ENCODE results near the gene MBLAC1. TPM values are rescaled to one million over a fixed set of nuclear protein-coding genes. Genes with fewer than 3 reads are reported as not detected.

MBLAC1 gene
- total RNA-seq, 1 donor from 2014 or later, result 2.6 TPM

Small RNAs within 50 kb of the gene (microRNA-seq; reads per million reads assigned to microRNA genes)
- gene MIR106B, result 1,113 reads per million, percentile 84 among the genes with 10 or more reads in this experiment
- gene MIR25, result 286 reads per million, percentile 68 among the genes with 10 or more reads in this experiment
- gene MIR4658, result not detected
- 1,762 reads per million, percentile 87 among the genes with 10 or more reads in this experiment for gene MIR93

Other genes with a start within 250 kb of the MBLAC1 start
- gene OR2AE1, start 249.9 kb upstream of the MBLAC1 start, total RNA-seq, result not detected
- 6.9 TPM for gene TRIM4, start 207.4 kb upstream of the MBLAC1 start, total RNA-seq
- 0.19 TPM for gene GJC3, start 197.3 kb upstream of the MBLAC1 start, total RNA-seq
- gene AZGP1, start 150.9 kb upstream of the MBLAC1 start, total RNA-seq, result 113 TPM
- gene ZKSCAN1, start 111.4 kb upstream of the MBLAC1 start, total RNA-seq, result 30.3 TPM
- 6.9 TPM for gene ZSCAN21, start 77.2 kb upstream of the MBLAC1 start, total RNA-seq
- 12.0 TPM for gene ZNF3, start 45.2 kb upstream of the MBLAC1 start, total RNA-seq
- 107 TPM for gene COPS6, start 38.0 kb upstream of the MBLAC1 start, total RNA-seq
- gene MCM7, start 25.6 kb upstream of the MBLAC1 start, total RNA-seq, result 21.6 TPM
- 13.4 TPM for gene AP4M1, start 25.3 kb upstream of the MBLAC1 start, total RNA-seq
- 35.8 TPM for gene TAF6, start 7.6 kb upstream of the MBLAC1 start, total RNA-seq
- gene CNPY4, start 7.3 kb upstream of the MBLAC1 start, total RNA-seq, result 9.5 TPM
- 121 TPM for gene LAMTOR4, start 22.0 kb downstream of the MBLAC1 start, total RNA-seq
- gene TRAPPC14, start 31.8 kb downstream of the MBLAC1 start, total RNA-seq, result 7.5 TPM
- 1.7 TPM for gene GAL3ST4, start 41.6 kb downstream of the MBLAC1 start, total RNA-seq
- gene GPC2, start 50.4 kb downstream of the MBLAC1 start, total RNA-seq, result 0.13 TPM
- gene STAG3, start 51.0 kb downstream of the MBLAC1 start, total RNA-seq, result 0.94 TPM
- gene PVRIG, start 93.0 kb downstream of the MBLAC1 start, total RNA-seq, result not detected
- not detected for gene SPDYE3, start 180.7 kb downstream of the MBLAC1 start, total RNA-seq
- gene PILRB, start 231.2 kb downstream of the MBLAC1 start, total RNA-seq, result 8.8 TPM
- gene PILRA, start 246.5 kb downstream of the MBLAC1 start, total RNA-seq, result 3.6 TPM